GM12872 (cell line): ENCODE results near the gene GABRG3.

Experiments
- CTCF ChIP-seq: IDR thresholded peaks from 3 replicates; pipeline ENCODE4 v1.5.1; 2011; ENCODE audit warnings: low read depth, mild to moderate bottlenecking, low read length, moderate library complexity; ENCODE audit not compliant: insufficient read depth

GABRG3 gene

GRCh38 chr15:27081676-27082418, 110.9 kb downstream of the GABRG3 start:
- TF ChIP-seq CTCF = no peak

GRCh38 chr15:27082526-27082925, 111.5 kb downstream of the GABRG3 start:
- TF ChIP-seq CTCF = no peak

- TF ChIP-seq CTCF = no peak
Observed at GRCh38 chr15:27084844-27085243, 113.9 kb downstream of the GABRG3 start.

GRCh38 chr15:27086149-27086548, 115.2 kb downstream of the GABRG3 start:
- TF ChIP-seq CTCF = no peak

- no peak for TF ChIP-seq CTCF
Observed at GRCh38 chr15:27086805-27087204, 115.8 kb downstream of the GABRG3 start.

GRCh38 chr15:27087651-27088583, 116.9 kb downstream of the GABRG3 start:
- TF ChIP-seq CTCF = no peak

GRCh38 chr15:27088584-27089232, 117.7 kb downstream of the GABRG3 start:
- TF ChIP-seq CTCF = no peak
